HL-60 (cell line): Measurements from ENCODE around the gene AEBP2.

Experiments
- GABPA ChIP-seq: IDR thresholded peaks from 2 replicates; pipeline ENCODE4 v1.6.1; 2012; ENCODE audit warnings: low read depth
- POLR2AphosphoS5 ChIP-seq: IDR thresholded peaks from 2 replicates; pipeline ENCODE4 v1.6.1; 2012; ENCODE audit warnings: low read depth
- SPI1 ChIP-seq: IDR thresholded peaks from 2 replicates; pipeline ENCODE4 v1.6.1; 2012; ENCODE audit warnings: low read depth, mild to moderate bottlenecking, borderline replicate concordance
- TF ChIP-seq, protein P1 (sequence below): IDR thresholded peaks from one replicate; pipeline ENCODE4 v1.5.1; 2011; ENCODE audit warnings: low read length, control low read depth, inconsistent platforms; ENCODE audit not compliant: insufficient read depth
- TF ChIP-seq, protein P2 (sequence below): IDR thresholded peaks from 2 replicates; pipeline ENCODE4 v1.6.1; 2012; ENCODE audit warnings: low read depth; ENCODE audit not compliant: insufficient replicate concordance

DNA sequence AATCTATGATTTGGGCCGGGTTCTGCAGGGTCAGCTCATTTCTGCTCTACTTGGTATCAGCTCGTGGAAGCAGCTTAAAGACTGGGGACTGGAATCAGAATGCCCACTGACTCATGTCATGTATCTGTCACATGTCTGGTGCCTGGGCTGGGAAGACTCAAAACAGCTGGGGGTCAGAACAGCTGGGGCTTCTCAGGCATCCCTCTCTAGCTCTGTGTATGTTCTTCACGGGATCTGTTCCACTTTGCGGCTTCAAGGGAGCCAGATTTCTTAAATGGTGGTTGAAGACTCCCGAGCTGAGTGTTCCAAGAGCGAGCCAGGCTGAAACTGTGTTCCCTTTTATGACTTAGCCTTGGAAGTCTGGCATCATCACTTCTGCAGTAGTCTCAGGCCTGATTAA lies 11.9 kb downstream of the AEBP2 start:
- TF ChIP-seq, protein P1, sequence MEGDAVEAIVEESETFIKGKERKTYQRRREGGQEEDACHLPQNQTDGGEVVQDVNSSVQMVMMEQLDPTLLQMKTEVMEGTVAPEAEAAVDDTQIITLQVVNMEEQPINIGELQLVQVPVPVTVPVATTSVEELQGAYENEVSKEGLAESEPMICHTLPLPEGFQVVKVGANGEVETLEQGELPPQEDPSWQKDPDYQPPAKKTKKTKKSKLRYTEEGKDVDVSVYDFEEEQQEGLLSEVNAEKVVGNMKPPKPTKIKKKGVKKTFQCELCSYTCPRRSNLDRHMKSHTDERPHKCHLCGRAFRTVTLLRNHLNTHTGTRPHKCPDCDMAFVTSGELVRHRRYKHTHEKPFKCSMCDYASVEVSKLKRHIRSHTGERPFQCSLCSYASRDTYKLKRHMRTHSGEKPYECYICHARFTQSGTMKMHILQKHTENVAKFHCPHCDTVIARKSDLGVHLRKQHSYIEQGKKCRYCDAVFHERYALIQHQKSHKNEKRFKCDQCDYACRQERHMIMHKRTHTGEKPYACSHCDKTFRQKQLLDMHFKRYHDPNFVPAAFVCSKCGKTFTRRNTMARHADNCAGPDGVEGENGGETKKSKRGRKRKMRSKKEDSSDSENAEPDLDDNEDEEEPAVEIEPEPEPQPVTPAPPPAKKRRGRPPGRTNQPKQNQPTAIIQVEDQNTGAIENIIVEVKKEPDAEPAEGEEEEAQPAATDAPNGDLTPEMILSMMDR, result no peak
- TF ChIP-seq GABPA (no peak), POLR2AphosphoS5 (no peak), SPI1 (no peak)
- TF ChIP-seq, protein P2, sequence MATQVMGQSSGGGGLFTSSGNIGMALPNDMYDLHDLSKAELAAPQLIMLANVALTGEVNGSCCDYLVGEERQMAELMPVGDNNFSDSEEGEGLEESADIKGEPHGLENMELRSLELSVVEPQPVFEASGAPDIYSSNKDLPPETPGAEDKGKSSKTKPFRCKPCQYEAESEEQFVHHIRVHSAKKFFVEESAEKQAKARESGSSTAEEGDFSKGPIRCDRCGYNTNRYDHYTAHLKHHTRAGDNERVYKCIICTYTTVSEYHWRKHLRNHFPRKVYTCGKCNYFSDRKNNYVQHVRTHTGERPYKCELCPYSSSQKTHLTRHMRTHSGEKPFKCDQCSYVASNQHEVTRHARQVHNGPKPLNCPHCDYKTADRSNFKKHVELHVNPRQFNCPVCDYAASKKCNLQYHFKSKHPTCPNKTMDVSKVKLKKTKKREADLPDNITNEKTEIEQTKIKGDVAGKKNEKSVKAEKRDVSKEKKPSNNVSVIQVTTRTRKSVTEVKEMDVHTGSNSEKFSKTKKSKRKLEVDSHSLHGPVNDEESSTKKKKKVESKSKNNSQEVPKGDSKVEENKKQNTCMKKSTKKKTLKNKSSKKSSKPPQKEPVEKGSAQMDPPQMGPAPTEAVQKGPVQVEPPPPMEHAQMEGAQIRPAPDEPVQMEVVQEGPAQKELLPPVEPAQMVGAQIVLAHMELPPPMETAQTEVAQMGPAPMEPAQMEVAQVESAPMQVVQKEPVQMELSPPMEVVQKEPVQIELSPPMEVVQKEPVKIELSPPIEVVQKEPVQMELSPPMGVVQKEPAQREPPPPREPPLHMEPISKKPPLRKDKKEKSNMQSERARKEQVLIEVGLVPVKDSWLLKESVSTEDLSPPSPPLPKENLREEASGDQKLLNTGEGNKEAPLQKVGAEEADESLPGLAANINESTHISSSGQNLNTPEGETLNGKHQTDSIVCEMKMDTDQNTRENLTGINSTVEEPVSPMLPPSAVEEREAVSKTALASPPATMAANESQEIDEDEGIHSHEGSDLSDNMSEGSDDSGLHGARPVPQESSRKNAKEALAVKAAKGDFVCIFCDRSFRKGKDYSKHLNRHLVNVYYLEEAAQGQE, result no peak
